Right ventricle myocardium inferior (tissue), 1 donor: ENCODE results near the gene EMC8. TPM values are rescaled to one million over a fixed set of nuclear protein-coding genes. Genes with fewer than 3 reads are reported as not detected.

ENCODE experiments used
- ATAC-seq: fragments of 200-7000 bp; cut with Tn5 transposase; one replicate; pipeline ENCODE4 v1.9.1; 2020; ENCODE audit warnings: mild to moderate bottlenecking, moderate library complexity
- DNase-seq: peaks from one replicate; pipeline ENCODE4 v3.0.0; 2021; ENCODE audit errors: missing footprints
- intact Hi-C: fragments of 100-400 bp; cut with DNase I; formaldehyde crosslinking; loops from one replicate; pipeline ENCODE4 v1.11.0; 2022
- total RNA-seq: library from RNA; stranded (reverse); fragmentation: NEBNext Ultra II Directional; extraction: Animal tissue kit (Norgen Biotek cat#: 25700); gene quantifications from one replicate; pipeline ENCODE4 v1.2.1, GENCODE V29; 2021
- donor health status: DM: no; HTN: yes; CAD: no; lungs with severe emphysema.

The EMC8 gene
- total RNA-seq, 1 donor from 2014 or later: 25.8 TPM

GRCh38 chr16:85773044-85773443 lies 26.3 kb downstream of the EMC8 start:
- ATAC-seq (no peak), DNase-seq (no peak)
- intact Hi-C loops: no loop called here

GRCh38 chr16:85770741-85771140 lies 28.6 kb downstream of the EMC8 start:
- intact Hi-C loops: no loop called here
- ATAC-seq: no peak
- DNase-seq: no peak

- DNase-seq: no peak
- intact Hi-C loops: no loop called here
- no peak for ATAC-seq
Observed at GRCh38 chr16:85768199-85768598, 31.1 kb downstream of the EMC8 start.

- ATAC-seq (no peak), DNase-seq (no peak)
- intact Hi-C loops: no loop called here
Observed at GRCh38 chr16:85767531-85767930, 31.8 kb downstream of the EMC8 start.

GRCh38 chr16:85765767-85766166 lies 33.6 kb downstream of the EMC8 start:
- ATAC-seq (no peak), DNase-seq (no peak)
- intact Hi-C loops: no loop called here

GRCh38 chr16:85765211-85765610 lies 34.1 kb downstream of the EMC8 start:
- ATAC-seq (no peak), DNase-seq (no peak)
- intact Hi-C loops: no loop called here

GRCh38 chr16:85763616-85764015 lies 35.7 kb downstream of the EMC8 start:
- intact Hi-C loops: no loop called here
- DNase-seq (no peak), ATAC-seq (no peak)

GRCh38 chr16:85762970-85763369 lies 36.4 kb downstream of the EMC8 start:
- ATAC-seq: no peak
- intact Hi-C loops: no loop called here

GRCh38 chr16:85761861-85762260 lies 37.5 kb downstream of the EMC8 start:
- DNase-seq (no peak), ATAC-seq (no peak)
- intact Hi-C loops: no loop called here

More at GRCh38 chr16:85762970-85763369, 36.4 kb downstream of the EMC8 start:
- no peak for DNase-seq

GRCh38 chr16:85759631-85760419 lies 39.5 kb downstream of the EMC8 start:
- DNase-seq (peak; percentile 77), ATAC-seq (no peak)
- intact Hi-C loops: no loop called here

GRCh38 chr16:85759136-85759535 lies 40.2 kb downstream of the EMC8 start:
- intact Hi-C loops: no loop called here
- DNase-seq: no peak
- ATAC-seq: no peak

- no peak for ATAC-seq
- DNase-seq: no peak
- intact Hi-C loops: no loop called here
Observed at GRCh38 chr16:85757341-85757822, 42.0 kb downstream of the EMC8 start.

- DNase-seq (no peak), ATAC-seq (no peak)
- intact Hi-C loops: no loop called here
Observed at GRCh38 chr16:85755929-85756768, 43.2 kb downstream of the EMC8 start.

- ATAC-seq (no peak), DNase-seq (no peak)
- intact Hi-C loops: no loop called here
Observed at GRCh38 chr16:85754413-85754812, 44.9 kb downstream of the EMC8 start.

GRCh38 chr16:85753976-85754375 lies 45.4 kb downstream of the EMC8 start:
- intact Hi-C loops: no loop called here

GRCh38 chr16:85753559-85753958 lies 45.8 kb downstream of the EMC8 start:
- ATAC-seq (no peak), DNase-seq (no peak)
- intact Hi-C loops: no loop called here

More at GRCh38 chr16:85753976-85754375, 45.4 kb downstream of the EMC8 start:
- ATAC-seq (no peak), DNase-seq (no peak)

- peak; percentile 41 for ATAC-seq
- intact Hi-C loops: no loop called here
- DNase-seq: no peak
Observed at GRCh38 chr16:85752511-85753420, 46.6 kb downstream of the EMC8 start.

GRCh38 chr16:85751698-85752501 lies 47.4 kb downstream of the EMC8 start:
- DNase-seq (no peak), ATAC-seq (no peak)
- intact Hi-C loops: no loop called here
